ENCODE data around the gene ZNG1C. TPM values are rescaled to one million over a fixed set of nuclear protein-coding genes. Genes with fewer than 3 reads are reported as not detected.
"Not testable (repeated sequence)": the region's sequence is repeated elsewhere in the genome, so short reads cannot be mapped to it uniquely, and the experiment has no call there.

ZNG1C gene
- total RNA-seq (2014; rRNA removed; shearing (Covaris generic)), result 20.6 and 67.3 TPM in 2 replicates

DNA sequence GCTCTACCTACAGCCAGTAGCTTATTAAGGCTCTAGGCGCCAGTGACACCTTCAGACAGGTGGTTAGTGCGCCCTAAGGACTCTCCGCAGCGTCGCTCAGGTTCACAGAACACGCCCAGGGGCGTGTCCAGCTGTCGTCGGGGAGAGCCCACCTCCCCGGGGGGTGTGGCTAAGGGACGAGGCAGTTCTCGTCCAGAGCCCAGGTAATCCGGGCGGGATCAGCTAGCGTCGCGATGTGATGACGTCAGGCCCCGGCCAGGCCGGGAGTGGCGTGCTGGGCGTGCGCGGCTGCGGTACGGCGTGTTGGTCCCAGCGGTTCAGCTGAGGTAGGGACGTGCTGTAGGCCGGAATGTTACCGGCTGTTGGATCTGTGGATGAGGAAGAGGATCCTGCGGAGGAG is at the start of gene ZNG1C:
ZNG1C (plus strand) TSS at position 301 of the 400 bp plus-strand sequence; CDS start at position 350, 49 bp downstream.
- H3K36me3 ChIP-seq, result not testable (repeated sequence)

DNA sequence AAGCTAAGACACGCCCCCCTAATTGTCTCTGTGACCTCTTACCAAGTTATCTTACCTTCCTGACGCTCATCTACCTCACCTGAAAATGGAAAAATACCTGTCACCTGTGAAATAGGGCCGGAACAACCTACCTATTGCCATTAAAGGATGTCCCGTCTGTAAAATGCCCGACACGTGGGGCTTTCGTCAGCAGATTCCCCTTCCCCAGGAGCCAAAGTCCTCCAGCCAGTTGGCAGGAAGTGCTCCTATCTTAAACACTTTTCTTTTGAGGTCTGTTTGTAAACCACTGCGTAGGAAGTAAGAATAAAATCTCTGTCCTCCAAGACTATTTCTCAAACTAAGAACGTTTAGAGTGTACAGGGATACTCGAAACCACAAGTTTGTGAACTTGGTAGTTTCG is 654 bp downstream of the ZNG1C start:
- DNase-seq (ENCODE audit: low read depth in 1 of 2, low spot score in 2 of 2); H3K4me1 ChIP-seq (replicated peaks); H3K27me3 ChIP-seq (replicated peaks); H3K4me3 ChIP-seq; H3K27ac ChIP-seq; H3K9me3 ChIP-seq (replicated peaks); H3K36me3 ChIP-seq: not testable (repeated sequence)

More for the DNA sequence above, at the start of gene ZNG1C:
- not testable (repeated sequence) for H3K27ac ChIP-seq; H3K27me3 ChIP-seq (replicated peaks); DNase-seq (ENCODE audit: low read depth in 1 of 2, low spot score in 2 of 2); H3K9me3 ChIP-seq (replicated peaks); H3K4me3 ChIP-seq; H3K4me1 ChIP-seq (replicated peaks)

DNA sequence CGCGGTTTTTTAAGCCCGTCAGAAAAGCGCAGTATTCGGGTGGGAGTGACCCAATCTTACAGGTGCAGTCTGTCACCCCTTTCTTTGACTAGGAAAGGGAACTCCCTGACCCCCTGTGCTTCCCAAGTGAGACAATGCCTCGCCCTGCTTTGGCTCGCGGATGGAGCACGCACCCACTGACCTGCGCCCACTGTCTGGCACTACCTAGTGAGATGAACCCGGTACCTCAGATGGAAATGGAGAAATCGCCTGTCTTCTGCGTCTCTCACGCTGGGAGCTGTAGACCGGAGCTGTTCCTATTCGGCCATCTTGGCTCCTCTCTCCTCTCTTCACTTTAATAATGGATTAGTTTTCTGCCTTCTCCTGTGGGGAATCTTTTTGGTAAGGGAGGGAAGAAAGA is 39.3 kb downstream of the ZNG1C start:
- H3K27me3 ChIP-seq (replicated peaks); H3K4me3 ChIP-seq; H3K36me3 ChIP-seq; H3K27ac ChIP-seq; H3K9me3 ChIP-seq (replicated peaks); H3K4me1 ChIP-seq (replicated peaks); DNase-seq (ENCODE audit: low read depth in 1 of 2, low spot score in 2 of 2): not testable (repeated sequence)

DNA sequence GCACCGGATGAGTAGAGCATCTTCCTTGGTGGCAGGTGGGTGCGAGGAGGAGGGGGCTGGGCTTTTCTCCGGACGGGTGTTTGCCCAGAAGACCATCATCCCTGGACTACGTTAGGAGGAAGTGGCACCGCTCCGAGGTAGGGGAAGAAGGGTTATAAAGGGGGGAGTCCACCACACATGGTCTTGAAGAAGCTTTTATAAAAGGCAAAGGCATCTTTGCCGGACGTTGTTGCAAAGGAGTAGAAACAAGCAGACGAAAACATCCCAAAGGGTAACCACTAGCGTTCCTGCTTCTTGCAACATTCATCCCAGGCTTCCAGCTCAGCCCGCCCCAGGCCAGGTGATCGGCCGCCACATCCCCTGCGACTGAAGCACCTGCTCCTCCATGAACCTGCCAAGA is 60.8 kb downstream of the ZNG1C start, which contains the start of gene FOXD4L3:
FOXD4L3 (plus strand) TSS at position 301 of the 400 bp plus-strand sequence; CDS start at position 386, 85 bp downstream.
- DNase-seq (ENCODE audit: low read depth in 1 of 2, low spot score in 2 of 2); H3K4me1 ChIP-seq (replicated peaks); H3K36me3 ChIP-seq; H3K9me3 ChIP-seq (replicated peaks); H3K27ac ChIP-seq; H3K4me3 ChIP-seq; H3K27me3 ChIP-seq (replicated peaks): not testable (repeated sequence)

DNA sequence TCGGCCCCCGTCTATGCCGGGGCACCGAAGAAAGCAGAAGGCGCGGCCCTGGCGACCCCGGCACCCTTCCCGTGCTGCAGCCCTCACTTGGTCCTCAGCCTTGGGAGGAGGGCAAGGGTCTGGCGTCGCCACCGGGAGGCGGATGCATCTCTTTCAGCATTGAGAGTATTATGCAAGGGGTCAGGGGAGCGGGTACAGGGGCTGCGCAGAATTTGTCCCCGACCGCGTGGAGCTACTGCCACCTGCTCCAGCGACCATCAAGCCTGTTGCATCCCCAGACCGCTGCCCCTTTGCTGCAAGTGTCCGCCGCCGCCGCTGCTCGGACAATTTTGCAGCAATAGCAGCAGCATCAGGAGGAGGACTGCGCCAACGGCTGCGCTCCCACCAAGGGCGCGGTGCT is 62.0 kb downstream of the ZNG1C start:
- not testable (repeated sequence) for H3K36me3 ChIP-seq; H3K27ac ChIP-seq; H3K9me3 ChIP-seq (replicated peaks); DNase-seq (ENCODE audit: low read depth in 1 of 2, low spot score in 2 of 2); H3K4me1 ChIP-seq (replicated peaks); H3K27me3 ChIP-seq (replicated peaks); H3K4me3 ChIP-seq

DNA sequence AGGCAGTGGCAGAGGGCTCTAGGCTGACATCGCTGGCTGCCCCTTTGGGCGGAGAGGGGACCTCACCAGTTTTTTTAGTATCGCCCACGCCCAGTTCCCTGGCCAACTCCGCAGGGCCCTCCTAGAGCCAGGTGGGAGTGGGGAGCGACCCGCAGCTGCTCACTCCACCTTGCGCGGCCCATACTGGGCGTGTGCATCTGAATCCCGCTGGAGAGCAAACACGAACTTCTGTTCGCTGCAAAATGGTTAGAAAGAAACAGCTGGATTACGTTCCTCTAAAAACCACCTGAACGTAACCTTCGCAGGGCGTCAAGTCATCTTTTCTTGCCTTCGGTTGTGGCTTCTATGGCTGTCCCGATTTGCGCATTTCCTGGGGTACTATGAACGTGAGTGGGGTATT is 62.4 kb downstream of the ZNG1C start:
- not testable (repeated sequence) for H3K36me3 ChIP-seq; DNase-seq (ENCODE audit: low read depth in 1 of 2, low spot score in 2 of 2); H3K27ac ChIP-seq; H3K9me3 ChIP-seq (replicated peaks); H3K4me1 ChIP-seq (replicated peaks); H3K4me3 ChIP-seq; H3K27me3 ChIP-seq (replicated peaks)

DNA sequence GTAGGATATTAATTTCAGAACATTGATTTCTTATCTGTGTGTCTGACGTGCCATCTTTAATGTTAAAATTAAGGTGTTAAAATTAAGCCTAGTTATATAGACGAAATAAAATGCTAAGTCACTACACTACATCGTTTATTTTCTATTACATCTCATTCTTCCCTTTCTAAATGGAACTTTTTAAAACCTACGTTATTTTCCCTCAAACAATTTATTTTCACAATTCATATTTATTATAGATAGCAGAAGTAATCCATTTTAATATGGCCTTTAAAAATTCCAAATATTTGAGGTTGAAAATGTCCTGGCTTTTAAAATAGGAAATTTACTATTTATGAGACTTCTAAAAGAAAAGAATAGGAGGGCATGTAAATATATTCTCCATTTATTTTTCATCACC is 63.0 kb downstream of the ZNG1C start:
- not testable (repeated sequence) for H3K9me3 ChIP-seq (replicated peaks)

DNA sequence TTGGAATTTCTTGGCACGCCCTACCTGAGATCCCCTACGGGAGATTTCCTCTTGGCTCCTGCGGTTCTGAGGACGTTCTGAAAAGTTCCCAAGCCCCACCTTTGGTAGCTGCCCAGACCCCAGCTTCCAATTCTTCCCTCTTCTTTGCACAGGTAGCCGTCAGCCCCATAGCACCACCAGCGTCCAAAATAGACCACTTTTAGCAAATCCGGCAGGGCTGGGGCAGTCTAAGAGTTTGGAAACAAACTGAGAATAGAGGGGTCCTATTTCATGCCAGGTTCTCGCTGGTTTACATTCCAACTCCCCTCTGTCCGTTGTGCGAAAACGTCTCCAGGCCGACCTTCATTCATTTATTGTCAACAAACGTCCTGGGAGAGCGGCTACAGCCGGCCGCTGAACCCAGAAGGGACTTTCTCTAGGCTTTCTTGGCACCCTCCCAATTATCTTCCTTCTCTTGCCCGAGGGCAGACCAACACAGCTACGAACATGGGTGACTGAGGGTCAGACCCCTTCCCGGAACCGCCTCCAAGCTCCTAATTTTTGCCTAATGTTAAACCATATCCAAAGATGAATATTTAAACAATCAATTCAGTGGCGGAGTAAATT is 64.0 kb downstream of the ZNG1C start:
- not testable (repeated sequence) for H3K36me3 ChIP-seq; H3K9me3 ChIP-seq (replicated peaks); H3K27ac ChIP-seq; H3K4me1 ChIP-seq (replicated peaks); DNase-seq (ENCODE audit: low read depth in 1 of 2, low spot score in 2 of 2); H3K27me3 ChIP-seq (replicated peaks); H3K4me3 ChIP-seq

More for the DNA sequence above, 63.0 kb downstream of the ZNG1C start:
- DNase-seq (ENCODE audit: low read depth in 1 of 2, low spot score in 2 of 2); H3K36me3 ChIP-seq; H3K27ac ChIP-seq; H3K4me1 ChIP-seq (replicated peaks); H3K27me3 ChIP-seq (replicated peaks); H3K4me3 ChIP-seq: not testable (repeated sequence)

DNA sequence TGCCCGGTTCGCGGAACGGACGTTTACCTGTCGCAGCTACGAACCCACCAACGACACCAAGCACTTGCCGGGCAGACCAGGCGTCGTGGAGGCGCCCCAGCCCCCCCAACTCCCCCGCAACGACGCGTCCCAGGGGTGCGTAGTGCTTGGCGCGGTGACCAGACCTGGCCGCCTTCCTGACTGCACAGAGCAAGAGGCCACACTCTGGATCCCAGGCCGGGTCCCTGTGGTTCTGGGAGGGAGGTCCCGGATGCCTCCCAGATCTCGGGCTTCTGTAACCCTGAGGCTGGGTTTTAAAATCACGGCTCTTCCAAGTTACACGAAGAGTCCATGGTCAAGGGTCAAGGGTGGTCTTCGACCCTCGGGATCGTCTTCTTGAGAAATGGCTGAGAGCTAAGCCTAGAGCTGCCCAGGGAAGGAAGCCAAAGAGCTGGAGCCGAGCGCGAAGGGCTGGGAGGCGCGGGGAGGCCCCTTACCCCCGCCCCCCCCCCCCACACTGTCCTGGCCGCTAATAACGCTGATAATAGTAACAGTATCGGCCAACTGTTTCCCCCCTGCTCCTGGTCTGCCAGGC is 64.7 kb downstream of the ZNG1C start:
- H3K4me3 ChIP-seq; H3K27me3 ChIP-seq (replicated peaks); H3K27ac ChIP-seq; H3K4me1 ChIP-seq (replicated peaks); H3K36me3 ChIP-seq; DNase-seq (ENCODE audit: low read depth in 1 of 2, low spot score in 2 of 2); H3K9me3 ChIP-seq (replicated peaks): not testable (repeated sequence)

DNA sequence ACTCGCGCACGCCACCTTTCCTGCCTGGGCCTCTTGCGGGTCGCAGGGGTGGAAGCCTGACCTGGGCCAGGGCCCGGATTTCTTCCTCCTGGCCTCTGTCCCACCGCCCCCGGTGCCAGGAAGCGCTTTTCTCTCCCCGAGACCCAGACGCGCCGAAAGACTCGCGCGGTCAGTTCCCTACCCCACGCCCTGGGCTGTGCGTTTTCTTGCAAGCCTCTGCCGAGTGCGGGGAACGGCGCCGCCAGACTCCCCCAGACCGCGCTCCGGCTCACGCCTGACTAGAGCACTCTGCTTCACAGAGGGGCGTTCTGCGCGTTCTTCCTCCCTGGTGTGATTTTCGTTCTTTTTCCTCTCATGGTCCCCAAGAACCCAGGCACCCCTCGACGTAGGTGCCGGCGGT is 65.3 kb downstream of the ZNG1C start:
- not testable (repeated sequence) for H3K9me3 ChIP-seq (replicated peaks); DNase-seq (ENCODE audit: low read depth in 1 of 2, low spot score in 2 of 2); H3K36me3 ChIP-seq; H3K27me3 ChIP-seq (replicated peaks); H3K4me1 ChIP-seq (replicated peaks); H3K27ac ChIP-seq; H3K4me3 ChIP-seq

DNA sequence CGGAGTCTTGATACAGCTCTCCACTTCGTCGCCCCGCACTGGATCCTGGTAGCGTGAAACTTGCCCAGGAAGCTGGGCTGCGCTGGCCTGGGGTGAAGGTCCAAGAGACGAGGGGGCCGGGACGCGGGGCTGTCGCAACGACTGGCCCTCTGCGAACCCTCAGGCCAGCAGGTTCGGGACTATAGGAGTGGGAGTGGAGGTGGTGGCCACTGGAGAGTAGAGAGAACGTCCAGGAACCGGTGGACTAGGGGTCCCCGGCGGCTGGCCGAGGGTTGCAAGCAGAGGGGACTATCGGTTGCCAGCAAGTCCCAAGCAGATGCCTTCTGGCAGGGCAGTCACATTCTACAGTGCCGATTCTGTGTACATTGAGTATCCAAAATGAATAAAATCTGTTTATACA is 65.9 kb downstream of the ZNG1C start:
- H3K4me3 ChIP-seq; H3K36me3 ChIP-seq; H3K27ac ChIP-seq; H3K9me3 ChIP-seq (replicated peaks); DNase-seq (ENCODE audit: low read depth in 1 of 2, low spot score in 2 of 2); H3K27me3 ChIP-seq (replicated peaks); H3K4me1 ChIP-seq (replicated peaks): not testable (repeated sequence)

DNA sequence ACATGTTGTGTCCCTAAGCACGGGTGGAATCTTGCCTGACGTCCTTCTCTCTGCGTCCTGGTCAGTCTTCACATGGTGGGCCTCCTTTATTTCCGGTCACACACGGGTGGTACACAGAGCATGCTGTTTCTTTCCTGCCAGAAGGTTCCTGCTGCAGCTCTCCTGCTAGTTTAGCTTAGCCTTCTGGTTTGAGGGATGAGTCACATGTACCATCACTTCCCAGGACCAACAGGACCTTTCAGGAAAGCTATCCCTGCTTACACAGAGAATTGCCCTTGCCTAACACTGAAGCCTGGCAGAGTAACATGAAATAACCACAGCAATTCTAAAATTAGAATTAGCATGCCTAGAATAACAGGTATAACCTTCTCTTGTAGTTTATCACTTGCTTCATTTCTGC is 69.4 kb downstream of the ZNG1C start:
- H3K27me3 ChIP-seq (replicated peaks); DNase-seq (ENCODE audit: low read depth in 1 of 2, low spot score in 2 of 2); H3K36me3 ChIP-seq; H3K9me3 ChIP-seq (replicated peaks); H3K4me3 ChIP-seq; H3K27ac ChIP-seq; H3K4me1 ChIP-seq (replicated peaks): not testable (repeated sequence)

DNA sequence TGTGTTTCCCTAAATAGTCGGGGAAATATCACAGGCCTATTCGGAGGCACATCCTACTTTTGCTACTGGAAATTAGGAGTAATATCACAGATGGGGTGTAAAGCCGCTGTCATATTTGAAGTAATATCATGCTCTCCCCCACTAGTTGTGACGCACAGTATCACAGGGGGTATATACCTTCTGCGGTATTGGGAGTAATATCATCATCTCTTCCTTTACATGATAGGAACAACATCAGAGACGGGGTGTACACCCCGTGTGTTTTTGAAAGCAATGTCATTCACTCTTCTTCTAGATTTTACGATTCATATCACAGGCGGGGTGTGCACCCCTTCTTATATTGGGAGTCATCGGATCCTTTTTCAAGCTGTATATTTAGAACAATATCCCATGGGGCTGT is 76.4 kb downstream of the ZNG1C start:
- H3K27me3 ChIP-seq (replicated peaks); H3K9me3 ChIP-seq (replicated peaks); H3K4me3 ChIP-seq; DNase-seq (ENCODE audit: low read depth in 1 of 2, low spot score in 2 of 2); H3K27ac ChIP-seq; H3K4me1 ChIP-seq (replicated peaks); H3K36me3 ChIP-seq: not testable (repeated sequence)

DNA sequence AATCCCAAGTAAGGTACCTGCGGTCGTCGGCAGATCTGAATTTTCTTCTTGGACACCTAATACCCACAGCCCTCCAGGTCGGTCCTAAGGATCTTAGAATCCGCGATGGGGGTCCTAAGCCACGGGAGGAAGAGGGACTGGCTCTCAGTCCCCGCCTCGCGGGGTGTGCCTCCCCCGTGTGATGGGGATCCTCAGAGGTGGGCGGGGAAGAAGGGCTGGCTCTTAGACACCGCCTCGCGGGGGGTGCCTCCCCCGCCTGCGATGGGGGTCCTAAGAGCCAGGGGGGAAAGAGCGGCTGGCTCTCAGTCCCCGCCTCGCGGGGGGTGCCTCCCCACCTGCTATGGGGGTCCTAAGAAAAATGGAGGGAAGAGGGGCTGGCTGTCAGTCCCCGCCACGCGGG is 82.0 kb downstream of the ZNG1C start:
- DNase-seq (ENCODE audit: low read depth in 1 of 2, low spot score in 2 of 2); H3K4me3 ChIP-seq; H3K27me3 ChIP-seq (replicated peaks): not testable (repeated sequence)

DNA sequence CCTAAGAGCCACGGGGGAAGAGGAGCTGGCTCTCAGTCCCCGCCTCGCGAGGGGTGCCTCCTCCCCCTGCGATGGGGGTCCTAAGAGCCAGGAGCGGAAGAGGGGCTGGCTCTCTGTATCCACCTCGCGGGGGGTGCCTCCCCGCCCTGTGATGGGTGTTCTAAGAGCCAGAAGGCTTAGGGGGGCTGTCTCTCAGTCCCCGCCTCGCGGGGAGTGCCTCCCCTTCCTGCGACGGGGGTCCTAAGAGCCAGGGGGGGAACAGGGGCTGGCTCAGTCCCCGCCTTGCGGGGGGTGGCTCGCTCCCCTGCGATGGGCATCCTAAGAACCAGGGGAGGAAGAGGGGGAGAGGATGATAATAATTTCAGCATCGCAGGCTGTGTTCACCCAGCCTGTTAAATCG is 82.7 kb downstream of the ZNG1C start:
- H3K9me3 ChIP-seq (replicated peaks), result not testable (repeated sequence)

More for the DNA sequence above, 82.0 kb downstream of the ZNG1C start:
- not testable (repeated sequence) for H3K27ac ChIP-seq; H3K9me3 ChIP-seq (replicated peaks); H3K36me3 ChIP-seq; H3K4me1 ChIP-seq (replicated peaks)

More for the DNA sequence above, 82.7 kb downstream of the ZNG1C start:
- H3K27ac ChIP-seq; DNase-seq (ENCODE audit: low read depth in 1 of 2, low spot score in 2 of 2); H3K4me3 ChIP-seq; H3K4me1 ChIP-seq (replicated peaks); H3K36me3 ChIP-seq; H3K27me3 ChIP-seq (replicated peaks): not testable (repeated sequence)

Measured in SJSA1 (cell line).